ENCODE measurements around the gene LRRFIP2.

- TF ChIP-seq CTCF (conservative IDR thresholded peaks at IDR 0.05; ENCODE audit: low read length) (no peak), EZH2phosphoT487 (IDR thresholded peaks at IDR 0.05; ENCODE audit: borderline replicate concordance) (no peak)
Measured at GRCh38 chr3:37173806-37174205, 576 bp downstream of the LRRFIP2 start.

Measured in Loucy (cell line).